Measurements from ENCODE around the gene PRELID3B. TPM values are rescaled to one million over a fixed set of nuclear protein-coding genes. Genes with fewer than 3 reads are reported as not detected.

The PRELID3B gene
- total and polyA plus RNA-seq, 8 donors = 49.6 to 63.1 (median 55.3) TPM

GRCh38 chr20:59006864-59007664 is 35.5 kb downstream of the PRELID3B start, which contains the start of gene CTSZ:
Gene CTSZ, minus strand, starts transcription at chr20:59007254. Its CDS starts 126 bp downstream, at chr20:59007128.
- Histone ChIP-seq H3K36me3 (peaks cover 0 to 20% of the 10 kb centered on the region in 2 donors), H3K9me3 (no peaks in the 10 kb centered on the region), H3K4me1 (peaks cover 31 to 86% of the 10 kb centered on the region in 2 donors), H3K4me3 (peak within 1 kb of the TSS; percentile 53 to 87), H3K27ac (peak within 1 kb of the TSS; percentile 84 to 97), H3K27me3 (no peaks in the 10 kb centered on the region)
- ATAC-seq (peak; percentile 72), DNase-seq (peak; percentile 46 to 95 (median 72))
- intact Hi-C loops (cut with DNase I) = no loop called here
- TF ChIP-seq, protein P1, sequence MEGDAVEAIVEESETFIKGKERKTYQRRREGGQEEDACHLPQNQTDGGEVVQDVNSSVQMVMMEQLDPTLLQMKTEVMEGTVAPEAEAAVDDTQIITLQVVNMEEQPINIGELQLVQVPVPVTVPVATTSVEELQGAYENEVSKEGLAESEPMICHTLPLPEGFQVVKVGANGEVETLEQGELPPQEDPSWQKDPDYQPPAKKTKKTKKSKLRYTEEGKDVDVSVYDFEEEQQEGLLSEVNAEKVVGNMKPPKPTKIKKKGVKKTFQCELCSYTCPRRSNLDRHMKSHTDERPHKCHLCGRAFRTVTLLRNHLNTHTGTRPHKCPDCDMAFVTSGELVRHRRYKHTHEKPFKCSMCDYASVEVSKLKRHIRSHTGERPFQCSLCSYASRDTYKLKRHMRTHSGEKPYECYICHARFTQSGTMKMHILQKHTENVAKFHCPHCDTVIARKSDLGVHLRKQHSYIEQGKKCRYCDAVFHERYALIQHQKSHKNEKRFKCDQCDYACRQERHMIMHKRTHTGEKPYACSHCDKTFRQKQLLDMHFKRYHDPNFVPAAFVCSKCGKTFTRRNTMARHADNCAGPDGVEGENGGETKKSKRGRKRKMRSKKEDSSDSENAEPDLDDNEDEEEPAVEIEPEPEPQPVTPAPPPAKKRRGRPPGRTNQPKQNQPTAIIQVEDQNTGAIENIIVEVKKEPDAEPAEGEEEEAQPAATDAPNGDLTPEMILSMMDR (IDR thresholded peaks at IDR 0.05) = no peak

GRCh38 chr20:59006167-59006863 is 36.3 kb downstream of the PRELID3B start:
- intact Hi-C loops (cut with DNase I) = no loop called here
- Histone ChIP-seq H3K4me3 (peak overlapping the region; percentile 53 to 87), H3K9me3 (no peaks in the 10 kb centered on the region), H3K36me3 (peaks cover 0 to 27% of the 10 kb centered on the region in 2 donors), H3K4me1 (peaks cover 31 to 83% of the 10 kb centered on the region in 2 donors), H3K27ac (peak overlapping the region; percentile 84 to 97), H3K27me3 (no peaks in the 10 kb centered on the region)
- TF ChIP-seq, protein P1 (IDR thresholded peaks at IDR 0.05) = no peak
- DNase-seq = no peak
- peak; percentile 1 for ATAC-seq

DNA sequence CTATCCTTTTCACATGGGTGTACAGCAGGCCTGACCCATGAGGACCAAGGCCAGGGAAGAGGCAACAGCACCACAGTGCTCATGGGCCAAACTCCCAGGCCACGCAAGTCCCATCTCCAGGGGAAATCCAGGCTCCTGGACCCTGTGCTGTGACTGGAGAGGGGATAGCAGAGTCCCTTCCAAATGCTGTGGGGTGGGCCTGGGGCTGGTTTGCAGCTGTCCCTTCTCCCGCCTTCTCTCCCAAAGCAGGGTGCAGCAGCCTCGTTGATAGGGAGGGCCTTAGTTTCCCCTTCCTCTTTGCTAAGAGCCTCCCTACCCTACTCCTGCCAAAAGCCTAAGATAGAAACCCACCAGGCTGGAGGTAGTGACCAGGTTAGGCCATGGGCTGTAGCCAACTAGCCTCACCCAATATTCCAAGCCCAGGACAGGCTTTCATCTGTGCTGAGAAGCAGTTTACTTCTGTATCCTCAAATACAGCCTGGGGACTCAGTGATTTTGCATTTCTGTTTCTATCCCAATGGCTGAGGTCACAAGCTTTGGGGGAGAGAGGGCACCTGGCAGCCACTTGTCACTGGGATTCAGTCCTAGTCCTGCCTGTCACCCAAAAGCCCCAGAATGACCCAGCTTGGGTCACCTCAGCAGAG is 36.9 kb downstream of the PRELID3B start:
- peaks cover 30 to 77% of the 10 kb centered on the region in 2 donors for H3K4me1 ChIP-seq
- H3K4me3 ChIP-seq = peak overlapping the region; percentile 53 to 87
- DNase-seq (no peak), ATAC-seq (no peak)
- H3K27ac ChIP-seq = peak overlapping the region; percentile 84 to 97
- TF ChIP-seq, protein P1 (IDR thresholded peaks at IDR 0.05) = no peak
- no peaks in the 10 kb centered on the region for H3K9me3 ChIP-seq
- intact Hi-C loops (cut with DNase I) = no loop called here
- H3K36me3 ChIP-seq = peaks cover 0 to 34% of the 10 kb centered on the region in 2 donors
- H3K27me3 ChIP-seq = no peaks in the 10 kb centered on the region

DNA sequence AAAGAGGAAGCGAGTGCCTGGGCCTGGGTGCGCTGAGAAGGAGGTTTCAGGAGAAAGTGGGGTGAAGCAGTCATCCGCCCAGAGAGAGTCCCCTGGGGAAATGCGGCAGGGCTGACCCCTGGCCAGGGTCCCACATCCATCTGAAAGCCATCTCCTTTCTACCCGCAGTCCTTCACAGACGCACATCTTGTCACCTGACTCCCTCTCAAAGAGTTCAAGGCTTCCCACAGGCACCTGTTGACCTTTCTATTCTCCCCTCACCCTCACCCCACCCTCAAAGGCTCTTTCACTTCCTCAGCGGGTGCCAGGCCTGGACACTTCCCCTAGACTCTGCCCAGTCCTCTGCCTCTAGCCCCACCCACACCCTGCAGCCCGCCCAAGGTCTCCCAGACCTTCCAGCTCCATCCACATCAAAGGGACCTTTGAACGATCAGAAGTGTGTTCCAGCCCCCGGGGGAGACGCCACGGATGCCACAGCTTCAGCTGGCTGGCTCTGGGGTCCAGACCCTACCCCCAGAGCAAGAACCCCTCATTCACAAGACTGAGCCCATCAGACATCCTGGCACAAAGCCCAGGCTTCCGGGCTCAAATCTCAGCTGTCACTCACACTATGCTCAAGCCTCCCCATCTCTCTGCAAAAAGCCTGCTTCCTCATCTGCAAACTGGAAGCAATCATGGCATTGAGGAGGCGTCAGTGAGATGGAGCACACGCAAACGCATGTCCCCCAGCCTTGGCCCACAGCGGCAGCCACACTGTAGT is 37.6 kb downstream of the PRELID3B start:
- Histone ChIP-seq H3K9me3 (no peaks in the 10 kb centered on the region), H3K27ac (peak overlapping the region; percentile 84 to 97), H3K27me3 (no peaks in the 10 kb centered on the region), H3K4me1 (peaks cover 23 to 71% of the 10 kb centered on the region in 2 donors), H3K4me3 (peak overlapping the region; percentile 53 to 87), H3K36me3 (peaks cover 0 to 41% of the 10 kb centered on the region in 2 donors)
- intact Hi-C loops (cut with DNase I) = no loop called here
- ATAC-seq = peak; percentile 78
- peak in 2 of 4 donors; percentile 90 to 92 for DNase-seq
- TF ChIP-seq, protein P1 (IDR thresholded peaks at IDR 0.05) = no peak
